ENCODE data around the gene TXNRD2.
"Not testable (repeated sequence)": the region's sequence is repeated elsewhere in the genome, so short reads cannot be mapped to it uniquely, and the experiment has no call there.

TXNRD2 gene

GRCh38 chr22:19890502-19891316, 50.9 kb downstream of the TXNRD2 start:
- DNase-seq (ENCODE audit: low read depth in 4 of 4, low spot score in 1 of 4), result no peak

DNA sequence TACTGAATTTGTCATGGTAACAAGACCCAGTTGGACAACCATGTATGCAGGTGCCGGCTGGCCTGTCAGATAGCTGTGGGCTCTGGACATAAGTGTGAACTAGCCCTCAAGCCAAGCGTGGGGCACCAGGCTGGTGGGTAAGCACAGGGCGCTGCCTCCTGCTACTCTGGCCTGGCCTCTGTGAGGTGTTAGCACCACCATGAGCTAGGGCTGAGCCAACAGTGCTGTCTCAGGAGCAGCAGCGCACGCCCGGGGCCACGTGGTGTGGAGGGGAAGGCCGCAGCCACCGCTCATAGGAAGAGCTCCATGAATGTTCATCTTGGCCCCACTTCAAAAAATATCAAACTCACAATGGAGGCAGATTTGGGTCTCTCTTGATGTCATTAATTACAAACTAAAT, 51.7 kb downstream of the TXNRD2 start:
- peak in 2 of 4 experiments; percentile 37 to 44 for DNase-seq (ENCODE audit: low read depth in 4 of 4, low spot score in 1 of 4)

DNA sequence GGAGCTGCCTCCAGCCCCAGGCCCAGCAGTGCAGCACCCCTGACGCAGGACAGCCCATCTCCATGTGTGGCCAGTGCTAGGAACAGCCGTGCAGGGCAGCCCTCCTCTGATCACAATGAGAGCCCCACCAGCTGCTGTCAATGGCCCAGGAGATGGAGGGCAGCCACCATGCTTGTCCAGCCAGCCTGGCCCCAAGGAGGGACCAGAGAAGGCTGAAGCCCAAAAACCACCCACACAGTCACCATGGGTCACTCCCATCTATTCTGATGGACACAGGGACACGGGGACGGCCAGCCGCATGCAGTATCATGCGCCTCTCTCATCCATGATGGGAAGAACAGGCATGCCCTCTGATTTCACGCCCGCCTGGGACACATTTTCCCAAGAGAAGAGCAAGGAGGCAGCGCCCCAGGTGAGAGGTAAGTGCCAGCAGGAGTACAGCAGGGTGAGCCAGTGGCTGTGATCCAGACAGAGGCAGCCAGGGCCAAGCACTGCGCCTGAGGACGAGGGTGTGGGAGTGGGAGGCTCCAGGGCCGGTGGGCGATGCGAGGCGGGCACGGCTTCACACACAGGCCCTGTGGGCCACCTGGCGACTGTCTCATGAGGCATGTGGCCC, 53.4 kb downstream of the TXNRD2 start:
- no peak for DNase-seq (ENCODE audit: low read depth in 4 of 4, low spot score in 1 of 4)

GRCh38 chr22:19887256-19887985, 54.2 kb downstream of the TXNRD2 start:
- no peak for DNase-seq (ENCODE audit: low read depth in 4 of 4, low spot score in 1 of 4)

DNA sequence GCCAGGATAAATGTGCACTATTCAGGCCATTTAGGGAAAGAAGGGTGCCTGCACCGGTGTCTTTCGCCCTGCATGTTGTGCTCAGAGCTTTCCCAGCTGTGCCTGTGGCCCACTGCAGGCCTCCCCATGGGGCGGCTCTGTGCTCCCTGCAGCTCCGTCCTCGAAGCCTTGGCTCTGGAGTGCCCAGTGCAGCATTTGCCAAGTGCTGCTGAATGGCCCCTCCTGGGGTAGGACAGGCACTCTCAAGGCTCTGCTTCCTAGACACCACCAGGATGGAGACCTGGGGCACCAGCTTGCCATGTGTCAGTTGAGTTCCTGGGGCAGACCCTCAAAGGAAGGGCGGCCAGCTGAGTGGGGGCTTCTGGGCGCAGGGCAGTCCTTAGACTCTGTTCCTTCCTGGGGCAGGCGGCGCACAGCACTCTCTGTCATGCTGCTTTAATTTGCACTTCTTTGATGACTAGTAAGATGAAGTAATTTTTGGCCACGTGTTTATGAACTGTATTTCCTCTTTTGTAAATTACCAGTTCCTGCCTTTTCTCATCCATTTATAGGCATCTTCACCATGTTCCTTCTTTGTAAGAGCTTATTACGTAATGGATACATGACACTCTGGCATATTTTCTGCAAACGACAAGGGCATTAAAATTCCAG, 54.9 kb downstream of the TXNRD2 start:
- no peak for DNase-seq (ENCODE audit: low read depth in 4 of 4, low spot score in 1 of 4)

DNA sequence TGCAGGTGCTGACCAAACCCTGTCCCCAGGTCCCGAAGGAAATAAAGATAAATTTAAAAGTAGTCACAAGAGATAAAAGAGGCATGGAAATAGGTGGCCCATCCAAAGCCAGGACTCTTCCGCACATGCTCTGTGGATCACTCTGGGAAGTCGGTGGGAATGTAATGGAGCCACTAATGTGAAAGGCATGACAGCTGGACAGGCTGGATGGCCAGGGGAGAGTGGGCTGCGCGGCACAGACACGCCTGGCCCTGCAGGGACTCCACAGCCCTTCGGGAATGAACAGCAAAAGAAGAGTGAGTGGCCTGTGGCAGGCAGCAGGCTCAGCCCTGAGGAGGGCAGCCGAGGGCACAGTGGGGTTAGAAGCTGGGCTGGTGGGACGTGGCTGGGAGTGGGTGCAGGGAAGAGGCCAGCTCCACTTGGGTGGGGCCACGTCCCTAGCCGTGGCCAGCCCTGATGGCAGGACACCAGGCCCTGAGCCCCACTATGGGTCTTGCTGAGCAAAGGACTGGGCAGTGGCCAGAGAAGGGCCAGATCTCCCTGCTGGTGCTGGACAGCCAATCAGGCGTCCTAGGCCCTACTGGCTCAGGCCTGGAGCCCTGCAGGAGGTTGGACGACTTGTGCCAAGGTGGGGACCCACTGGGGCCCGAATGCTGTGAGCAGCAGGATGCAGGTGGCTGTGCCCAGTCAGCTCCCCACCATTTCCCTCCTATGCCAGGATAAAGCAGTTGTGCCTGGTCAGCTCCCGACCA, 55.6 kb downstream of the TXNRD2 start:
- DNase-seq (ENCODE audit: low read depth in 4 of 4, low spot score in 1 of 4), result no peak

DNA sequence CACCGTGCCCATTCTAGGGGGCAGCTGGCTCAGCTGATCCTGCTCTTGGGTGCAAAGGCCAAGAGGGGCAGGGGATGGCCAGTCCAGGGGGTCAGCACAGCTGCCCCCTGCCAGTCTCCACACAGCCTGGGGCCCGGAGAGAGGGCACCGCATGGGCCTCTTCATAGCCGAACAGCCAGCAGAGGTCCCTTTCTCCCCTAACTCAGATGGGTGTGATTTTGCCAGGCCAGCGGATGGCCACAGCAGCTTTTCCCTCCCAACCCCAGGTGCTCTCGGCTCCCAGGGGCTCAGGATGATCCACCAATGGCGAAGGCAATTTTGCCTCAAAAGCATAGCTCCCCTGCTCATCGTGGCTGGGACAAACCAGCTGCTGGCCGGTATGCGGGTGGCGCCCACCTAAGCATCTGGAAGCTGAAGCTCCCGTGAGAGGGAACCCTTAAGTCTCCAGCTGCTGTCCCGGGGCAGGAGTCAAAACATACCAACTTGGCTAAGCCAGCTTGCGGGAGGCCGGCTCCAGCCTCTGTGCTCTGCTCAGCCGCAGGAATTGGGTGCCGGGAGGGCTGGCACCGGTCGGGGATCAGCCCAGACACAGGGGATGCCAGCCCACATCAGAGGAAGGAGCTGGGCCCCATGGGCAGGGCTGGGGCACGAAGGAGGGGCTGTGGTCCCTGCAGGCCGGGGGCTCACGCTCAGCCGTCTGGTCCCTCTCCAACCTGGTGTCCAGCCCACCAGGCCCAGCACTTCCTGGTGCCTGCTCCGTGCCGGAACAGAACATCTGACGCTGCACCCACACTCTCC, 56.5 kb downstream of the TXNRD2 start:
- no peak for DNase-seq (ENCODE audit: low read depth in 4 of 4, low spot score in 1 of 4)

GRCh38 chr22:19884161-19884953, 57.3 kb downstream of the TXNRD2 start:
- no peak for DNase-seq (ENCODE audit: low read depth in 4 of 4, low spot score in 1 of 4)

DNA sequence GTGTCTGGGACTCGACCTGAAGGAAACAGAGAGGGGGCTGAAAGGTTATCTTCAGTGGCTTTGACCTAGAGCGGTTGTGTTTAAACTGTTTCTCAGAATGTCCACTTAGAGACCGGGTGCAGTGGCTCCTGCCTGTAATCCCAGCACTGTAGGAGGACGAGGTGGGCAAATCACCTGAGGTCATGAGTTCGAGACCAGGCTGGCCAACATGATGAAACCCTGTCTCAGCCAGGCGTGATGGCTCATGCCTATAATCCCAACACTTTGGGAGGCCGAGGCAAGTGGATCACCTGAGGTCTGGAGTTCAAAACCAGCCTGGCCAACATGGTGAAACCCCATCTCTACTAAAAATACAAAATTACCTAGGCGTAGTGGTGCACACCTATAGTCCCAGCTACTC, 58.2 kb downstream of the TXNRD2 start:
- not testable (repeated sequence) for DNase-seq (ENCODE audit: low read depth in 4 of 4, low spot score in 1 of 4)

DNA sequence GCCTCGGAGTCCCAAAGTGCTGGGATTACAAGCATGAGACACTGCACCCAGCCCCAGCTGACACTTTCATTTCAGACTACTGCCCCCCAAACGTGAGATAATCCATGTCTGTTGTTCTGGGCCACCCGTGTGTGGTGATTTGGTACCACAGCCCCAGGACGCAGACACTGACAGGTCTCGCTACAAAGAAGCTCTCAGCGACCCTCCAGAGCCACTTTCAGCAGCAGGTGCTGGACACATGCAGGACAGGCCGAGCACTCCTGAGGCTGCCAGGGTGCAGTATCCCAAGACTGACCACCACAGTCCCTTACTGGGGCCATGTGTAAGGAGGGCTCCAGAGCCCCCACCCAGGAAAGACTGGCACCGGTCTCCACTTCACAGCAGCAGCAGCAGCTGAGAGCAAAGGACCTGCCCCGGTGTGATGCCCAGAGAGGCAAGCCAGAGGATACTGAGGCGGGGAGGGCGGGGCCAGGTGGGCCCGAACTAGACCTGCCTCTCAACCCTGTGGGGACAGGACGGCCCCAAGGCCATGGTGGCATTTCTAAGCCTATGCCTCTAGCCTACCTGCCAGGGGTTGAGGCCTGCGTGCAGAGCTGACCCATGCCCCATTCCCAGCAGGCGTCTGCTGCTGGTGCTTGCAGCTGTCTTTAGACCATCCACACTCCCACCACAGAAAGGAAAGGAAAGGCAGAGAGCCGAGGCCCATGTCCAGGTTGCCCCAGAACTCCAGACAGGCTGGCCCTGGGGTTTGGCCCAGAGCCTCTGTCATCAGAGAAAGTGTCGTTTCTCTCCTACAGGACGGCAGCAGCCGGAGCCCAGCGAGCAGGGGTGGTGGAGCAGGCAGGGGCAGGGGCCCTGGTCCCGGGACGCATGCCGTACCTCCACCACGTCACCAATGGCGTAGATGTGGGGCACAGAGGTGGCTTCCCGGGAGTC, 58.9 kb downstream of the TXNRD2 start:
- no peak for DNase-seq (ENCODE audit: low read depth in 4 of 4, low spot score in 1 of 4)

- no peak for DNase-seq (ENCODE audit: low read depth in 4 of 4, low spot score in 1 of 4)
These were observed 60.6 kb downstream of the TXNRD2 start for GRCh38 chr22:19880786-19881569.

DNA sequence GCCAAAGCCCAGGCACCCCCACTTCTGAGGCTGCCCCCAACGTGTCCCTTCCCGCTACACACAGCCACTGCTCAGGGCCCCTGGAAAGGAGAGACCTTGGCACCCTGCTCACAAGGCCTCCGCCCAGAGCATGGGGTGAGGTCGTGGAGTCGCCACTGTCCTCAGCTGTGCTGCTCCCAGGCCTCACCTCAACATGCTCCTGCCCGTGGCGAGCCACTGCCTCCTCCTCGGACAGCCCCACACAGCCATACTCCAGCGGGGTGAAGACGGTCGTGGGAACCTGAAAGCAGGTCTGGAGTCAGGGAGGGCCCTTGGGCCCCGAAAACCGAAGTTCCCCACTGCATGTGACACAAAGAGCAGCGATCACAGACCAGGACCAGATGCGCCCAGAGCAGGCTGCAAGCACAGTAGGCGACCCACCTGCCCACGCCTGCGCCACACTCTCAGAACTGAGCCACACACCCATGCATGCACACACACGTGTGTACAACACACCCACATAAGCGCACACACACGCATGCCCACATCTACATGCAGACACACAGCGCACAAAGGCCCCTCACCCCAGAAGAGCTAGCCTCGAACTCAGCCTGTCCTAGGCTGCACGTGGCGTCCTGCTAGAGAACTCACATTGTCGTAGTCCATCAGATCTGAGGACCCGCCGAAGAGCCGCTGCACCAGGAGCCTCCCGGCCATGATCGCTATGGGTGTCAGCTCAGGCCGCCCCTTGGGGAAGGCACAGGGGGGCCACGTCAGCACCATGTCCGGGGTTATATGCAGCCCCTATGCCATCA, 61.4 kb downstream of the TXNRD2 start:
- no peak for DNase-seq (ENCODE audit: low read depth in 4 of 4, low spot score in 1 of 4)

DNA sequence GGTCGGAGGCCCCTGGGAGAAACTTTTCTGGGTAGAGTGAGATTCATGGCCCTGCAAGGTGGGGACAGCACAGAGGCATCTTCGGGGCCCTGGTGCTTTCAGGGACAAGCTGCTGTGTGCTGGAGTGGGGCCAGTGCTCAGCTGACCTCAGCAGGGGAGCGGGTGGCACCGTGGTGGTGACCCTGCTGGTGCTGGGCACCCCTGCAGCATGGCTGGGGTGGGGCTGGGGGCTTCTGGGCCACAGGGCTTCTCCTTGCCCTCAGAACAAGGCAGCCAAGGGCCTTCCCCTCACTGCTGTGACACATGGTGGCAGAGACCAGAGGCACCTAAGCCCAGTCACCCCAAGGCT, 62.0 kb downstream of the TXNRD2 start:
- DNase-seq (ENCODE audit: low read depth in 4 of 4, low spot score in 1 of 4), result no peak

GRCh38 chr22:19879246-19879570, 62.4 kb downstream of the TXNRD2 start:
- DNase-seq (ENCODE audit: low read depth in 4 of 4, low spot score in 1 of 4), result no peak

- no peak for DNase-seq (ENCODE audit: low read depth in 4 of 4, low spot score in 1 of 4)
These were observed 63.0 kb downstream of the TXNRD2 start for GRCh38 chr22:19878461-19879245.

All from stimulated activated CD4-positive, alpha-beta T cell treated with anti-CD3 and anti-CD28 coated beads, Interleukin-1b, Interleukin-23, amount 100 ng/mL, for 24 hours (primary cell).